Spleen (tissue), 7 donors: Measurements from ENCODE around the gene ZC3H18.

Source experiments
- CTCF ChIP-seq, 11 experiments: fragments of 200-600 bp in 7 of 11; fragments of 450-650 bp in 4 of 11; sonication (generic) in 4 of 11; IDR thresholded peaks in 8 of 11; conservative IDR thresholded peaks in 3 of 11; 1 replicate in 7 of 11; 2 replicates in 4 of 11; pipeline versions ENCODE4 v1.4.0 to v1.8.0; 2016 to 2021; ENCODE audit warnings: antibody characterized with exemption in 11 of 11, inconsistent platforms in 4 of 11, mild to moderate bottlenecking in 1 of 11
- POLR2A ChIP-seq, 3 donors: fragments of 450-650 bp; IDR thresholded peaks; one replicate each; pipeline ENCODE4 v1.5.1; 2017; ENCODE audit warnings: antibody characterized with exemption in 3 of 3, mild to moderate bottlenecking in 1 of 3
- donor health status: DM: no; HTN: no; CAD: no; lungs with moderate emphysema.
- donor health status: DM: no; HTN: no; CAD: no.
- donor health status: DM: no; HTN: no; CAD: no.

- TF ChIP-seq CTCF (IDR thresholded peaks at IDR 0.05 in 8 of 11, conservative IDR thresholded peaks at IDR 0.05 in 3 of 11) (no peak), POLR2A (IDR thresholded peaks at IDR 0.05) (no peak)
Observed at GRCh38 chr16:88673716-88674379, 103.6 kb downstream of the ZC3H18 start.
